Activated B cell treated with CpG ODN at 0.5 μM for 24 hours (primary cell): ENCODE data around the gene BCAN. TPM values are rescaled to one million over a fixed set of nuclear protein-coding genes. Genes with fewer than 3 reads are reported as not detected.

Experiments
- ATAC-seq: fragments of 200-7000 bp; cut with Tn5 transposase; one replicate; pipeline ENCODE4 v1.10.0; 2021; ENCODE audit warnings: low read depth, mild to moderate bottlenecking, moderate library complexity
- CTCF ChIA-PET: fragments of 350-600 bp; sonication (Branson Sonifier 250); formaldehyde crosslinking; loops from one replicate; lab custom pipeline; 2021; ENCODE audit warnings: antibody characterized with exemption; lab: Charles Lee
- POLR2A ChIA-PET: fragments of 350-600 bp; sonication (Branson Sonifier 250); formaldehyde crosslinking; loops from one replicate; lab custom pipeline; 2021; ENCODE audit warnings: antibody characterized with exemption; lab: Charles Lee
- DNase-seq: peaks from one replicate; pipeline ENCODE4 v3.0.0; 2022
- H3K27ac Mint-ChIP-seq: one replicate; pipeline ENCODE4 v1.8.0; 2020; ENCODE audit warnings: mixed read lengths
- H3K27me3 Mint-ChIP-seq: one replicate; pipeline ENCODE4 v1.8.0; 2021; ENCODE audit warnings: mixed read lengths
- H3K36me3 Mint-ChIP-seq: one replicate; pipeline ENCODE4 v1.8.0; 2021; ENCODE audit warnings: low read depth, mixed read lengths
- H3K4me1 Mint-ChIP-seq: one replicate; pipeline ENCODE4 v1.8.0; 2021; ENCODE audit warnings: mixed read lengths
- H3K4me3 Mint-ChIP-seq: one replicate; pipeline ENCODE4 v1.8.0; 2020; ENCODE audit warnings: mild to moderate bottlenecking, mixed read lengths
- H3K9me3 Mint-ChIP-seq: one replicate; pipeline ENCODE4 v1.8.0; 2020; ENCODE audit warnings: mixed read lengths
- CTCF ChIP-seq: fragments of 200-600 bp; IDR thresholded peaks from one replicate; pipeline ENCODE4 v1.8.0; 2022; ENCODE audit warnings: antibody characterized with exemption, mild to moderate bottlenecking
- intact Hi-C: fragments of 100-400 bp; cut with micrococcal nuclease; formaldehyde crosslinking; loops from one replicate; pipeline ENCODE4 v1.15.1; 2024
- total RNA-seq: library from RNA; stranded (reverse); gene quantifications from 2 replicates; pipeline ENCODE4 v1.2.3, GENCODE V29; 2022

BCAN gene
- total RNA-seq, 1 donor from 2014 or later: 0.51 TPM

- DNase-seq (no peak), ATAC-seq (no peak)
- no peaks in the 10 kb centered on the region for H3K36me3 Mint-ChIP-seq
- TF ChIP-seq CTCF: no peak
- H3K27ac Mint-ChIP-seq: no peak overlapping the region
- CTCF ChIA-PET: interaction anchor here (0.6 to 6.9 kb wide), 41 partner anchors 9 to 467 kb away, joined by 3 to 182 read pairs (median 4); partner anchors contain the start of genes CRABP2, HDGF, ISG20L2 and METTL25B
- no peak overlapping the region for H3K4me3 Mint-ChIP-seq
- peaks cover 50% of the 10 kb centered on the region for H3K27me3 Mint-ChIP-seq
- intact Hi-C loops: loop anchor here (1.0 to 2.0 kb wide), 6 partner anchors 16 to 237 kb away; partner anchors contain the start of gene NTRK1
- H3K9me3 Mint-ChIP-seq: no peaks in the 10 kb centered on the region
- peaks cover 18% of the 10 kb centered on the region for H3K4me1 Mint-ChIP-seq
- POLR2A ChIA-PET: interaction anchor here (1.0 to 1.8 kb wide), 4 partner anchors 14 to 170 kb away, joined by 3 to 9 read pairs (median 4); partner anchors contain the start of genes HDGF and NTRK1
Measured at GRCh38 chr1:156689953-156690674, 48.2 kb downstream of the BCAN start.

- DNase-seq (no peak), ATAC-seq (no peak)
- Mint-ChIP-seq H3K4me3 (no peak overlapping the region), H3K27me3 (peaks cover 46% of the 10 kb centered on the region), H3K27ac (no peak overlapping the region), H3K9me3 (no peaks in the 10 kb centered on the region), H3K36me3 (no peaks in the 10 kb centered on the region), H3K4me1 (peaks cover 18% of the 10 kb centered on the region)
- TF ChIP-seq CTCF: no peak
- intact Hi-C loops: no loop called here
- POLR2A ChIA-PET: interaction anchor here (1.8 kb wide), 1 partner anchor 36 kb away, joined by 9 read pairs; no protein-coding TSS in a partner anchor
- CTCF ChIA-PET: interaction anchor here (0.6 to 6.9 kb wide), 18 partner anchors 8 to 399 kb away, joined by 3 to 182 read pairs (median 6); partner anchors contain the start of genes CRABP2, HDGF, ISG20L2 and METTL25B
Measured at GRCh38 chr1:156690675-156691036, 48.7 kb downstream of the BCAN start.

GRCh38 chr1:156691191-156691590 is 49.3 kb downstream of the BCAN start:
- intact Hi-C loops: no loop called here
- ChIA-PET CTCF (interaction anchor here (1.0 to 6.9 kb wide), 7 partner anchors 15 to 199 kb away, joined by 3 to 182 read pairs (median 36); partner anchors contain the start of genes CRABP2, ISG20L2, METTL25B and NTRK1), POLR2A (interaction anchor here (1.4 to 1.8 kb wide), 2 partner anchors 35 to 37 kb away, joined by 4 to 9 read pairs; partner anchors contain the start of genes ISG20L2 and METTL25B)
- DNase-seq (no peak), ATAC-seq (no peak)
- Mint-ChIP-seq H3K27ac (no peak overlapping the region), H3K4me1 (peaks cover 18% of the 10 kb centered on the region), H3K36me3 (no peaks in the 10 kb centered on the region), H3K27me3 (peaks cover 46% of the 10 kb centered on the region), H3K9me3 (no peaks in the 10 kb centered on the region), H3K4me3 (no peak overlapping the region)
- TF ChIP-seq CTCF: no peak

- H3K4me3 Mint-ChIP-seq: no peak overlapping the region
- no peak for TF ChIP-seq CTCF
- intact Hi-C loops: no loop called here
- H3K27me3 Mint-ChIP-seq: peaks cover 52% of the 10 kb centered on the region
- no peaks in the 10 kb centered on the region for H3K9me3 Mint-ChIP-seq
- H3K4me1 Mint-ChIP-seq: peaks cover 18% of the 10 kb centered on the region
- H3K36me3 Mint-ChIP-seq: no peaks in the 10 kb centered on the region
- no peak for DNase-seq
- ChIA-PET POLR2A (interaction anchor here (0.6 to 1.4 kb wide), 2 partner anchors 15 to 37 kb away, joined by 3 to 4 read pairs; partner anchors contain the start of genes ISG20L2 and METTL25B), CTCF (interaction anchor here (1.0 to 6.9 kb wide), 5 partner anchors 14 to 199 kb away, joined by 3 to 182 read pairs (median 53); partner anchors contain the start of genes CRABP2, ISG20L2, METTL25B and NTRK1)
- H3K27ac Mint-ChIP-seq: no peak overlapping the region
- no peak for ATAC-seq
Measured at GRCh38 chr1:156691665-156692440, 49.9 kb downstream of the BCAN start.
